Activated T-helper 1 cell treated with Interleukin-2 at 50 U/mL for 16 hours (primary cell): ENCODE measurements around the gene DVL2.
"Not testable (repeated sequence)": the region's sequence is repeated elsewhere in the genome, so short reads cannot be mapped to it uniquely, and the experiment has no call there.

ENCODE experiments used
- DNase-seq: peaks from one replicate; pipeline ENCODE4 v3.0.0-alpha.2; 2020; ENCODE audit warnings: low read depth

The DVL2 gene

DNA sequence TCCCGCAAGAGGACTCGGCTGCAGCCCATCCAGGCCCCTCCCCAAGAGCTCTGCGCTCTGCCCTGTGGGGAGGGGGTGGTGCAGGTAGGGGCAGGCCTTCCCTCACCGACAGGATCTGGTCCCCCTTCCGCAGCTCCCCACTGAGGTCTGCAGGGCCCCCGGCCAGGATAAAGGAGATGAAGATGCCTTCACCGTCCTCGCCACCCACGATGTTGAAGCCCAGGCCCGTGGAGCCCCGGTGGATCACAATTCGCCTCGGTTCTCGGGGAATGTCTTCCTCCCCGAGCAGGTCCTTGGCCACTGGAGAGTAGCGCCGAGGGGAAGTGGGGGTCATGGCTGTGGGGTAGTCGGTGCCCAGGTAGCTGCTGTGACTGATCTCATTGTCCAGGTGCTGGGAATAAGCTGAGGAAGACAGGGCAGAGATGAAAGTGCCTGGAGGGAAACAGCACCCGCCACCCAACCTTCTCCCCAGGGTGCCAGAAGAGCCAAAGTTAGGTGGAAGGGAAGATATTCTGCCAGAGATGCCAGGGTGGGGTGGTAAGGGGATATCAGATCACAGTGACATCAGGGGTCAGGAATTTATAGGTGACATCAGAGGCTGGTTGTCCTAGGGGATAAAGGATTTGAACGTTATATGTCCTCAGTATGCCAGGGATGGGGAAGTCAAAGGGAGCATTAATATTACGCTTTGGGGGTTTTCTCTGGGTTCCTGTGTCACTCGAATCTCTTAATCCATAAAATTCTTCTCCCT lies 37.5 kb downstream of the DVL2 start:
- DNase-seq: no peak

GRCh38 chr17:7195971-7196370 lies 38.3 kb downstream of the DVL2 start:
- DNase-seq: no peak

- no peak for DNase-seq
Measured at GRCh38 chr17:7192271-7192937, 41.9 kb downstream of the DVL2 start.

GRCh38 chr17:7191571-7192270 lies 42.6 kb downstream of the DVL2 start:
- no peak for DNase-seq

DNA sequence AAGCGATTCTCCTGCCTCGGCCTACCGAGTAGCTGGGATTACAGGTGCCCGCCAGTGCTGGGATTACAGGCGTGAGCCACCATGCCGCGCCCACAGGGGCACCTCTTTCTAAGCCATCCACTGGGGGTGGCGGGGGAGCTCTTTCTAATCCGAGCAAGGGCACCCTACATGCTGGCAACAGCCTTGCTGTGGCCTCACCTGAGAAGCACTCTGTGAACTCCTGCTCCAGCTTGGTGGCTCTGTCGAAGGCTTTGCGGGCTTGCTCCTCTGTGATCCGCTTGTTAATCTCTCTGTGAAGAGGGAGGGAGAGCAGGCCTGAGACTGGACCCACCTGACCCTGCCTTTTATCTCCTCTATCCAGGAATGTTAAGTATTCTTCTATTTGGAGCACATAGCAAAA lies 43.2 kb downstream of the DVL2 start:
- DNase-seq: no peak

- DNase-seq: no peak
Measured at GRCh38 chr17:7190276-7190917, 43.9 kb downstream of the DVL2 start.

GRCh38 chr17:7186241-7186640 lies 48.1 kb downstream of the DVL2 start:
- no peak for DNase-seq

DNA sequence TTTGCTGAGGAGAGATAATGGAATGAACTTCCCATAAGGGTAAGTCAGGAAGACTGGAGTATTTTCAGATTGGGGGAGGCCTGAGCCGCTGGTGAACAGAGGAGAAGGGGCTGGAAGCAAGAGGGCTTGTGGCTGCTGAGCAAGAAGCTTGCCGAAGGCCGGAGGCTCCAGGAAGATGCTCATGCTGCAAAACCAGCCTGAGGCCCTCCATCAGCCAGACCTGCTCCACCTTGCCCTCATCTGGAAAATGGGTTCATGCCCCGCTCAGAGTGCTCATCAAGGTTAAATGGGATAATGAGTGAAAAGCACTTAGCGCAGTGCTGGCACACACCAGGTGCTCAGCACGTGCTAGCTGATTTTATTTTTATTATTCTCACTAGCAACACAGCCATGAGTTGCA lies 49.7 kb downstream of the DVL2 start:
- DNase-seq: no peak

- no peak for DNase-seq
Measured at GRCh38 chr17:7184091-7184488, 50.2 kb downstream of the DVL2 start.

GRCh38 chr17:7183433-7184090 lies 50.8 kb downstream of the DVL2 start:
- no peak for DNase-seq

- not testable (repeated sequence) for DNase-seq
Measured at GRCh38 chr17:7182101-7182500, 52.2 kb downstream of the DVL2 start.

DNA sequence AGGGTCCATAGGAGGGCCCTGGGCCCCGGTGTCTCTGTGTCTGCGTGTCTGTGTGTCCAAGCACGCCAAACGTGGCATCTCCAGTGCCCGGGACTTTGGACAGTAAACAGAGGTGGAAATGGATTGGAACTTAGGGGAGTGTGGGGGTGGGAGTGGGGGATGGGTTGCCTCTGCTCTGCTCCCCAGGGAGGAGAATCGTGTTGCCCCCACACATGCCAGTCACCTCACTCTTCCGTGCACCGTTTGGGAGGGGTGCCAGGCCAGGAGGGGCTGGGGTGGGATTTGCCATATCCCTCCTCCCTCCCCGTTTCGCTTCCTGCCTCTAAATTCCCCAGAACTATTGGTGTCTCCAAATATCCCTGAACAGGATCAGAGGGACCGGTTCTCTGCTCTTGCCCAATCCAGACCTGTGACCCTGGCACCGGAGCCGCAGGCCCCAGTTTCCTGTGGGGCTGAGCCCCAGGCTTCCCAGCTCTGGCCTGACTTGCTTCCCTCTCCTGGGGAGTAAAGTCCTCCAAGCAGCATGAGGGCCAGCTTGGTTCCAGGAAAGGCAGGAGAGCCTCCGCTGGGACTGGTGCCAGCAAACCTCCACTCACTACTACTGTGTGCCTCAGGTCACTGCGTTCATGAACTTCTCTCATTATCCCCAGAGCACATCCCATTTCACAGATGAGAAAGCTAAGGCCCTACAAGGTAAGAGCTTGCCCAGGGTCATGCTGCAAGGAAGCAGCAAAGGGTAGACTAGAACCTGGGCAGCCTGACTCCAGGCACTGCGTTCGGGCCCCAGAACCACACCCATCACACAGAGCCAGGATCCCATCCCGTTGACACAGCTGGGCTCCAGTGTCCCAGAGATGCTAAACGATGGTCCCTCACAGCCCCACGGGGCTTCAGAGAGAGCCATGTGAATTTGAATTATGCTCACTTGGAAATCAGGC lies 54.7 kb downstream of the DVL2 start, which contains the start of gene ASGR1:
Gene ASGR1, minus strand, starts transcription at position 54 of the 938 bp plus-strand sequence. CDS start 807 bp downstream, outside the sequence.
- DNase-seq: no peak

- DNase-seq: no peak
Measured at GRCh38 chr17:7178973-7179316, 55.4 kb downstream of the DVL2 start.

DNA sequence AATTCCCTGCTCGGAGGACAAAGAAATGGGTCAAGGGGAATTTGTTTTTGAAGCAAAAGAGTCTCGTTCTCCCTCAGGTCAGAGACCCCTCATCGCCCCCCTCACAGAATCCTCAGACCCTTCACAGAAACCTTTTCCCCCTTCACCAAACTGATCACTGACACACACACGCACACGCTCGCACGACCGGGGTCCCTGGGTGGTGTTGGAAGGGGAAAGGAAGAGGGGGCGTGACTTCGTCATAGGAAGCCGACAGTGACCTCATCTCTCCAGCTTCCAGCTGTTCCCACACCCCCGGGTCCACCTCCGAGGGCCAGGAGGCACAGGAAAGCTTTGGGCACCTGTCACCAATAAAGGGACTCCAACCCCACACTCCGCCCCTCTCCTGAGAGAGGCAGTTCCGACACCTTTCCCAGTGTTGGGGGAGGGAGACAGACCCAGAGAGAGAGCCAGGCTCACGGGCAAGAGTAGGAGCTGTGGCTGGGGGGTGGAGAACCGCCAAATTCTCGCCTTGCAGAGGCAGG lies 56.3 kb downstream of the DVL2 start:
- DNase-seq: no peak

- DNase-seq: peak; percentile 33
Measured at GRCh38 chr17:7177191-7177953, 56.9 kb downstream of the DVL2 start.

DNA sequence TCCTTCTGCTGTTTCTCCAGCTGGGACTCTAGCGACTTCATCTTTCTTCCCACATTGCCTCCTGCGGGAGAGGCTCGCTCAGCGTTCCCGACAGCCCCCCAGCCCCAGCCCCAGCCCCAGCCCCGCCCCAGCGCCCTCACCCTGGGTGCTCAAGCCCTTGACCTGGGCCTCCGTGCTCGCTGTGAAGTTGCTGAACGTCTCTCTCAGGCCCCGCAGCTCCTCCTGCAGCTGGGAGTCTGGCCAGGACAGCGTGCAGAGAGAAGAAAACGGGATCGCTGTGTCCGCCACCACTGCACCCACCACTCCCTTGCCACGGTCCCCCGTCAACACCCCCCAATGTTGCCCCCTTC lies 57.5 kb downstream of the DVL2 start:
- no peak for DNase-seq

- no peak for DNase-seq
Measured at GRCh38 chr17:7176107-7176840, 58.0 kb downstream of the DVL2 start.
